SK-N-SH treated with all-trans-retinoic acid at 6 μM for 48 hours (cell line): ENCODE measurements around the gene CHURC1.

Source experiments
- ATAC-seq: fragments of 200-7000 bp; cut with Tn5 transposase; 3 replicates; pipeline ENCODE4 v1.9.1; 2020; ENCODE audit warnings: mild to moderate bottlenecking, moderate library complexity
- ARNTL ChIP-seq: fragments of 450-650 bp; formaldehyde crosslinking; IDR thresholded peaks from 2 replicates; pipeline ENCODE4 v1.5.0; 2020; ENCODE audit warnings: low read depth, mild to moderate bottlenecking, moderate library complexity, borderline replicate concordance
- BACH2 ChIP-seq: fragments of 250-450 bp; sonication (Bioruptor Pico); IDR thresholded peaks from 2 replicates; pipeline ENCODE4 v1.9.0; 2021; ENCODE audit warnings: mild to moderate bottlenecking, borderline replicate concordance
- CREB5 ChIP-seq: fragments of 250-450 bp; sonication (Bioruptor Pico); IDR thresholded peaks from 2 replicates; pipeline ENCODE4 v1.5.1; 2020; ENCODE audit warnings: low read depth, mild to moderate bottlenecking, moderate library complexity
- CSRNP3 ChIP-seq: fragments of 250-450 bp; sonication (Bioruptor Pico); IDR thresholded peaks from 2 replicates; pipeline ENCODE4 v1.5.1; 2021; ENCODE audit warnings: mild to moderate bottlenecking, moderate library complexity
- ESRRG ChIP-seq: fragments of 250-450 bp; sonication (Bioruptor Pico); IDR thresholded peaks from 2 replicates; pipeline ENCODE4 v1.6.1; 2021; ENCODE audit warnings: mild to moderate bottlenecking
- GLIS3 ChIP-seq: fragments of 250-450 bp; sonication (Bioruptor Pico); IDR thresholded peaks from 2 replicates; pipeline ENCODE4 v1.5.0; 2020; ENCODE audit warnings: mild to moderate bottlenecking, moderate library complexity
- ISL1 ChIP-seq: fragments of 250-450 bp; sonication (Bioruptor Pico); IDR thresholded peaks from 2 replicates; pipeline ENCODE4 v2.1.2; 2022; ENCODE audit warnings: mild to moderate bottlenecking, moderate library complexity
- OSR1 ChIP-seq: fragments of 250-450 bp; sonication (Bioruptor Pico); IDR thresholded peaks from 2 replicates; pipeline ENCODE4 v1.8.0; 2022; ENCODE audit warnings: moderate library complexity, mild to moderate bottlenecking, inconsistent platforms
- PATZ1 ChIP-seq: fragments of 250-450 bp; sonication (Bioruptor Pico); IDR thresholded peaks from 2 replicates; pipeline ENCODE4 v1.8.0; 2020; ENCODE audit warnings: mild to moderate bottlenecking, moderate library complexity, borderline replicate concordance
- POU6F1 ChIP-seq: fragments of 250-450 bp; sonication (Bioruptor Pico); IDR thresholded peaks from 2 replicates; pipeline ENCODE4 v1.8.0; 2021; ENCODE audit warnings: low read depth, mild to moderate bottlenecking, moderate library complexity, borderline replicate concordance
- PPARA ChIP-seq: fragments of 250-450 bp; sonication (Bioruptor Pico); IDR thresholded peaks from 2 replicates; pipeline ENCODE4 v1.5.0; 2020; ENCODE audit warnings: mild to moderate bottlenecking, borderline replicate concordance
- RARB ChIP-seq: fragments of 250-450 bp; sonication (Bioruptor Pico); IDR thresholded peaks from 2 replicates; pipeline ENCODE4 v1.8.0; 2021; ENCODE audit warnings: mild to moderate bottlenecking, moderate library complexity
- SNAI2 ChIP-seq: fragments of 250-450 bp; sonication (Bioruptor Pico); IDR thresholded peaks from 2 replicates; pipeline ENCODE4 v1.5.0; 2020; ENCODE audit warnings: mild to moderate bottlenecking, moderate library complexity
- TCF4 ChIP-seq: fragments of 250-450 bp; sonication (Bioruptor Pico); IDR thresholded peaks from 2 replicates; pipeline ENCODE4 v1.8.0; 2021; ENCODE audit warnings: mild to moderate bottlenecking, moderate library complexity, borderline replicate concordance
- TOX ChIP-seq: fragments of 250-450 bp; sonication (Bioruptor Pico); IDR thresholded peaks from 2 replicates; pipeline ENCODE4 v1.8.0; 2021; ENCODE audit warnings: mild to moderate bottlenecking, moderate library complexity, borderline replicate concordance
- TSHZ2 ChIP-seq: fragments of 250-450 bp; sonication (Bioruptor Pico); IDR thresholded peaks from 2 replicates; pipeline ENCODE4 v1.5.0; 2020; ENCODE audit warnings: mild to moderate bottlenecking, moderate library complexity
- ZFP3 ChIP-seq: fragments of 250-450 bp; sonication (Bioruptor Pico); IDR thresholded peaks from 2 replicates; pipeline ENCODE4 v1.5.0; 2020; ENCODE audit warnings: mild to moderate bottlenecking, moderate library complexity
- ZFP30 ChIP-seq: fragments of 450-650 bp; formaldehyde crosslinking; IDR thresholded peaks from 2 replicates; pipeline ENCODE4 v1.5.0; 2022; ENCODE audit warnings: mild to moderate bottlenecking, moderate library complexity
- ZNF565 ChIP-seq: fragments of 450-650 bp; formaldehyde crosslinking; conservative IDR thresholded peaks from 2 replicates; pipeline ENCODE4 v1.5.0; 2020; ENCODE audit warnings: low read depth, mild to moderate bottlenecking, moderate library complexity
- ZNF70 ChIP-seq: fragments of 450-650 bp; formaldehyde crosslinking; IDR thresholded peaks from 2 replicates; pipeline ENCODE4 v1.5.0; 2020; ENCODE audit warnings: mild to moderate bottlenecking, moderate library complexity

Gene CHURC1

GRCh38 chr14:64944041-64944440, 29.8 kb downstream of the CHURC1 start:
- no peak for TF ChIP-seq ESRRG (CRISPR knock-in tag)
- no peak for TF ChIP-seq ZNF565 (CRISPR knock-in tag)
- TF ChIP-seq ISL1 (CRISPR knock-in tag): no peak
- no peak for TF ChIP-seq SNAI2 (CRISPR knock-in tag)
- TF ChIP-seq ZNF70 (CRISPR knock-in tag): no peak
- TF ChIP-seq TCF4 (CRISPR knock-in tag): no peak
- no peak for TF ChIP-seq CSRNP3 (CRISPR knock-in tag)
- no peak for TF ChIP-seq POU6F1 (CRISPR knock-in tag)
- no peak for TF ChIP-seq RARB (CRISPR knock-in tag)
- no peak for TF ChIP-seq OSR1 (CRISPR knock-in tag)
- no peak for TF ChIP-seq ARNTL
- no peak for TF ChIP-seq ZFP3 (CRISPR knock-in tag)
- TF ChIP-seq BACH2 (CRISPR knock-in tag): no peak
- TF ChIP-seq CREB5 (CRISPR knock-in tag): no peak
- TF ChIP-seq ZFP30 (CRISPR knock-in tag): no peak
- TF ChIP-seq PATZ1 (CRISPR knock-in tag): no peak
- no peak for TF ChIP-seq TSHZ2 (CRISPR knock-in tag)
- no peak for TF ChIP-seq PPARA (CRISPR knock-in tag)
- TF ChIP-seq, all 23 proteins: peak for 0
- no peak for ATAC-seq

GRCh38 chr14:64944861-64945260, 30.6 kb downstream of the CHURC1 start:
- no peak for ATAC-seq
- no peak for TF ChIP-seq OSR1 (CRISPR knock-in tag)
- TF ChIP-seq SNAI2 (CRISPR knock-in tag): no peak
- TF ChIP-seq ZNF70 (CRISPR knock-in tag): no peak
- no peak for TF ChIP-seq ZFP3 (CRISPR knock-in tag)
- no peak for TF ChIP-seq TOX (CRISPR knock-in tag)
- no peak for TF ChIP-seq ISL1 (CRISPR knock-in tag)
- TF ChIP-seq GLIS3 (CRISPR knock-in tag): no peak
- TF ChIP-seq CSRNP3 (CRISPR knock-in tag): no peak
- TF ChIP-seq RARB (CRISPR knock-in tag): no peak
- no peak for TF ChIP-seq POU6F1 (CRISPR knock-in tag)
- no peak for TF ChIP-seq CREB5 (CRISPR knock-in tag)
- no peak for TF ChIP-seq ZNF565 (CRISPR knock-in tag)
- TF ChIP-seq PPARA (CRISPR knock-in tag): no peak
- no peak for TF ChIP-seq TCF4 (CRISPR knock-in tag)
- no peak for TF ChIP-seq ARNTL
